Measurements from ENCODE around the gene PCDH9. TPM values are rescaled to one million over a fixed set of nuclear protein-coding genes. Genes with fewer than 3 reads are reported as not detected.

PCDH9 gene
- total and polyA plus RNA-seq, 2 of the 4 experiments (the other 2 are of a cell fraction): 2.2 to 10.2 TPM

DNA sequence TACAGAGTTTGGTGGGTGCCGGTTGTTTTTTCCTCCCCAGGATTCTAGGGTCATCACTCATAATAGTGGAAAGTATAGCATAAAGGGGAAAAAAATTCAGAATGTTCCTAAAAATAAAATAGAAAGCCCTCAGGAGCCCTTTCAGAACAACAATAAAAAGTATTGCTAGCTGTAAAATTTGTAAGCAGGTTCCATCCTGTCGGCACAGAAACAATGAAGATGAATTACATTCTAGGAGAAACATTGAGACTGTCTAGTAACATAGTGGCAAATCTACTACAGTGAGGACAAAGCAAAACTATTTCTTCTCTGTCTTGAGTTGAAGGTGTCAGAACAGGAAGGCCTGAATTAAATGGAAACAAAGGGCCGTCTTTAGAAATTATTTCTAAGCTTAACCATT is 870.7 kb downstream of the PCDH9 start:
- ChIA-PET CTCF (no interaction called here), POLR2A (ENCODE audit: unreplicated experiment) (no interaction called here)
- Histone ChIP-seq H4K91ac (ENCODE audit: insufficient read depth, low read depth, low read length) (no peak overlapping the region), H2BK5ac (ENCODE audit: low read depth, low read length, poor library complexity, severe bottlenecking) (no peak overlapping the region), H4K5ac (ENCODE audit: low read depth, low read length) (no peak overlapping the region), H3K9ac (ENCODE audit: low read depth, low read length) (no peak overlapping the region), H2AFZ (replicated peaks; ENCODE audit: low read length, poor library complexity) (no peak overlapping the region), H4K20me1 (ENCODE audit: insufficient read depth, low read length) (no peaks in the 10 kb centered on the region), H3K4me1 (ENCODE audit: control insufficient read depth, insufficient read depth, low read length) (no peaks in the 10 kb centered on the region), H2BK15ac (ENCODE audit: low read depth, low read length) (no peak overlapping the region), H3K4ac (ENCODE audit: low read depth, low read length) (no peak overlapping the region), H2BK120ac (ENCODE audit: low read depth, low read length) (no peak overlapping the region), H3K18ac (ENCODE audit: low read depth, low read length) (no peak overlapping the region), H2AK9ac (replicated peaks; ENCODE audit: low read depth, low read length, poor library complexity) (no peak overlapping the region), H2BK20ac (ENCODE audit: low read depth, low read length) (no peak overlapping the region), H3K9me1 (ENCODE audit: insufficient read depth, low read length) (no peaks in the 10 kb centered on the region), H3K56ac (ENCODE audit: extremely low read depth, insufficient read depth, low read length) (no peak overlapping the region), H3K27me3 (ENCODE audit: control insufficient read depth, insufficient read depth, low read length) (no peaks in the 10 kb centered on the region), H3K27ac (ENCODE audit: insufficient read depth, low read length) (no peak overlapping the region), H3K4me2 (ENCODE audit: low read depth, low read length) (no peak overlapping the region), H3K14ac (replicated peaks; ENCODE audit: low read depth, low read length) (no peak overlapping the region), H3K9me3 (ENCODE audit: control insufficient read depth, insufficient read depth, low read length) (no peaks in the 10 kb centered on the region), H3K23ac (ENCODE audit: low read depth, low read length) (no peak overlapping the region), H3K36me3 (ENCODE audit: control insufficient read depth, insufficient read depth, low read length) (no peaks in the 10 kb centered on the region), H3K79me1 (ENCODE audit: low read depth in 1 of 2, low read length in 2 of 2) (no peaks in the 10 kb centered on the region), H4K8ac (ENCODE audit: low read depth in 2 of 2, low read length in 2 of 2) (no peak overlapping the region), H3K4me3 (ENCODE audit: insufficient read depth, low read depth, low read length) (no peak overlapping the region), H2AK5ac (ENCODE audit: low read depth, low read length) (no peak overlapping the region)
- no CpG with 5 or more reads among the region's 3 CpGs for WGBS, 2 experiments (ENCODE audit: extremely low coverage in 2 of 2, insufficient read length in 1 of 2)
- intact Hi-C loops (cut with micrococcal nuclease) (no loop called here), in situ Hi-C loops (cut with MboI; ENCODE audit: low sequenced_read_pairs) (no loop called here), dilution Hi-C loops (cut with HindIII; ENCODE audit: low sequenced_read_pairs, unreplicated experiment) (no loop called here)
- DNase-seq (no peak), ATAC-seq (ENCODE audit: low read depth) (no peak)
- BruUV-seq (replicated peaks): no TSS peak
- TF ChIP-seq SMC3 (IDR thresholded peaks at IDR 0.05; ENCODE audit: low read depth, low read length): no peak
- TF ChIP-seq CHD1 (IDR thresholded peaks at IDR 0.05; ENCODE audit: low read depth, low read length): no peak
- no peak for TF ChIP-seq RFX5 (IDR thresholded peaks at IDR 0.05; ENCODE audit: low read depth, low read length)
- TF ChIP-seq MXI1 (IDR thresholded peaks at IDR 0.05; ENCODE audit: borderline replicate concordance, low read depth, low read length): no peak
- TF ChIP-seq FOS (IDR thresholded peaks at IDR 0.05; ENCODE audit: low read depth, low read length): no peak
- TF ChIP-seq, protein P1, sequence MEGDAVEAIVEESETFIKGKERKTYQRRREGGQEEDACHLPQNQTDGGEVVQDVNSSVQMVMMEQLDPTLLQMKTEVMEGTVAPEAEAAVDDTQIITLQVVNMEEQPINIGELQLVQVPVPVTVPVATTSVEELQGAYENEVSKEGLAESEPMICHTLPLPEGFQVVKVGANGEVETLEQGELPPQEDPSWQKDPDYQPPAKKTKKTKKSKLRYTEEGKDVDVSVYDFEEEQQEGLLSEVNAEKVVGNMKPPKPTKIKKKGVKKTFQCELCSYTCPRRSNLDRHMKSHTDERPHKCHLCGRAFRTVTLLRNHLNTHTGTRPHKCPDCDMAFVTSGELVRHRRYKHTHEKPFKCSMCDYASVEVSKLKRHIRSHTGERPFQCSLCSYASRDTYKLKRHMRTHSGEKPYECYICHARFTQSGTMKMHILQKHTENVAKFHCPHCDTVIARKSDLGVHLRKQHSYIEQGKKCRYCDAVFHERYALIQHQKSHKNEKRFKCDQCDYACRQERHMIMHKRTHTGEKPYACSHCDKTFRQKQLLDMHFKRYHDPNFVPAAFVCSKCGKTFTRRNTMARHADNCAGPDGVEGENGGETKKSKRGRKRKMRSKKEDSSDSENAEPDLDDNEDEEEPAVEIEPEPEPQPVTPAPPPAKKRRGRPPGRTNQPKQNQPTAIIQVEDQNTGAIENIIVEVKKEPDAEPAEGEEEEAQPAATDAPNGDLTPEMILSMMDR (conservative IDR thresholded peaks at IDR 0.05; ENCODE audit: low read depth, low read length): no peak
- no peak for TF ChIP-seq RCOR1 (IDR thresholded peaks at IDR 0.05; ENCODE audit: insufficient replicate concordance, low read length)
- no peak for TF ChIP-seq MAFK (IDR thresholded peaks at IDR 0.05; ENCODE audit: low read depth, low read length)

All from IMR-90 (cell line).